LNCAP (cell line): ENCODE data around the gene ARHGEF33.

Source experiments
- TF ChIP-seq, protein P1 (sequence below): fragments of 450-650 bp; IDR thresholded peaks from 2 replicates; pipeline ENCODE4 v1.5.1; 2017; ENCODE audit warnings: mild to moderate bottlenecking

The ARHGEF33 gene

GRCh38 chr2:38934742-38935141, 45.1 kb downstream of the ARHGEF33 start:
- TF ChIP-seq, protein P1, sequence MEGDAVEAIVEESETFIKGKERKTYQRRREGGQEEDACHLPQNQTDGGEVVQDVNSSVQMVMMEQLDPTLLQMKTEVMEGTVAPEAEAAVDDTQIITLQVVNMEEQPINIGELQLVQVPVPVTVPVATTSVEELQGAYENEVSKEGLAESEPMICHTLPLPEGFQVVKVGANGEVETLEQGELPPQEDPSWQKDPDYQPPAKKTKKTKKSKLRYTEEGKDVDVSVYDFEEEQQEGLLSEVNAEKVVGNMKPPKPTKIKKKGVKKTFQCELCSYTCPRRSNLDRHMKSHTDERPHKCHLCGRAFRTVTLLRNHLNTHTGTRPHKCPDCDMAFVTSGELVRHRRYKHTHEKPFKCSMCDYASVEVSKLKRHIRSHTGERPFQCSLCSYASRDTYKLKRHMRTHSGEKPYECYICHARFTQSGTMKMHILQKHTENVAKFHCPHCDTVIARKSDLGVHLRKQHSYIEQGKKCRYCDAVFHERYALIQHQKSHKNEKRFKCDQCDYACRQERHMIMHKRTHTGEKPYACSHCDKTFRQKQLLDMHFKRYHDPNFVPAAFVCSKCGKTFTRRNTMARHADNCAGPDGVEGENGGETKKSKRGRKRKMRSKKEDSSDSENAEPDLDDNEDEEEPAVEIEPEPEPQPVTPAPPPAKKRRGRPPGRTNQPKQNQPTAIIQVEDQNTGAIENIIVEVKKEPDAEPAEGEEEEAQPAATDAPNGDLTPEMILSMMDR, result no peak

DNA sequence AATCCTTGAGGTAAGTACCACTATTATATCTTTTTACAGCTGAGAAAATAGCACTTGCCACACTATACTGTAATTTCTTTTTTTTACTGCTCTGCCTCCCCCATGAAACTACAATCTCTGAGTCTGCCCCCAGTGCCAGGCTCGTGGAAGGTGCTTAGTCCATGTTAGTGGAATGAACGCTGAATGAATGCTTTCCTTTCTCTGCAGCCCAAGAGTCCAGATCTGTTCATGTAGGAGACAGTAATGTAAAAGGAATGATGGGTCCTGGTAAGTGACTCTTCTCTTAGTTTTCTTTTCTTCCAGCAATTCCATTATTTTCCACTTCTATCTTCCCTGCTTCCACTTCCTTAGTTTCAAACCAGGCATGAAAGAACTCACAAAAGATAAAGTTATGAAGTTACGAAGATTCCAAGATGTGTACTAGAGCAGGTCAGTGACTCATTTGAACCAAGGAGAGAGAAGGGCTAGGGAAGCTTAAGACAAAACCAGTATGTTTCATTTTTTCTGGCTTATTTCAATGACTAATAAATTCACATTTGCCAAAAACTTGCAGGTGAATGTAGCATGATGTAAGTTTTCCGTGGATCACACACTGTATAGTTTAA, 46.0 kb downstream of the ARHGEF33 start:
- TF ChIP-seq, protein P1, result no peak

- TF ChIP-seq, protein P1, result no peak
Observed at GRCh38 chr2:38937548-38937947, 47.9 kb downstream of the ARHGEF33 start.

- TF ChIP-seq, protein P1, result no peak
Observed at GRCh38 chr2:38940746-38941145, 51.1 kb downstream of the ARHGEF33 start.

GRCh38 chr2:38943784-38944183, 54.1 kb downstream of the ARHGEF33 start:
- TF ChIP-seq, protein P1, result no peak

- TF ChIP-seq, protein P1, result no peak
Observed at GRCh38 chr2:38945372-38945771, 55.7 kb downstream of the ARHGEF33 start.

DNA sequence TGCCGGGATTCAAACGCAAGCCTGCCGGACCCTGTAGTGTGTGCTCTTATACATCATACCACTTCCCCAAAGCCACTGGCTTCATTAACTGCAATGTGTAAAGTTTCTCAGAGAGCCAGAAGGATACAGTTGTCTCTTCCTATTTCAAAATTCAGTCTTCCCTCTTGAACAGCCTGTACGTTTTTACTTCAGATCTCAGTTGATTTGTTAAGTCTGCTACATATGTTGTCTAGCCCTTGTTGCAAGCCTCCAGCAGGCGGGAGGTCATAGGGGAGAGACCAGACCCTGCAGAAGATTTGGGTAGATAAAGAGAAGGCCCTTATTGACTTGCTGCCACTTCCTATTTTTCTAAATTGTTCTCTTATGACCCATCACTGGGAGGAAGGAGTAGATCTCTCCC, 56.2 kb downstream of the ARHGEF33 start:
- TF ChIP-seq, protein P1, result no peak
